CD4-positive, alpha-beta T cell (primary cell): Measurements from ENCODE around the gene SDK2. TPM values are rescaled to one million over a fixed set of nuclear protein-coding genes. Genes with fewer than 3 reads are reported as not detected.

Experiments
- ATAC-seq: fragments of 200-7000 bp; cut with Tn5 transposase; one replicate; pipeline ENCODE4 v1.10.0; 2022; ENCODE audit warnings: mild to moderate bottlenecking; ENCODE audit not compliant: poor library complexity
- CTCF ChIA-PET: fragments of 350-600 bp; sonication (Branson Sonifier 250); formaldehyde crosslinking; loops from one replicate; lab custom pipeline; 2021; ENCODE audit warnings: antibody characterized with exemption, inconsistent platforms; lab: Charles Lee
- POLR2A ChIA-PET: fragments of 350-600 bp; sonication (Branson Sonifier 250); formaldehyde crosslinking; loops from one replicate; lab custom pipeline; 2021; ENCODE audit warnings: antibody characterized with exemption, inconsistent platforms; lab: Charles Lee
- DNase-seq, 14 experiments: peaks; one replicate each; pipeline ENCODE4 v3.0.0-alpha.2; 2013 to 2020; ENCODE audit warnings: mixed read lengths in 2 of 14
- H3K27ac ChIP-seq, 2 donors: one replicate each; pipeline versions ENCODE4 v1.5.1 to v1.7.0; 2013; ENCODE audit warnings: low read length in 2 of 2, low read depth in 1 of 2, mild to moderate bottlenecking in 1 of 2
- H3K27me3 ChIP-seq, 2 experiments: 1 replicate in 1 of 2; 2 replicates in 1 of 2; pipeline versions ENCODE4 v1.6.1 to v1.7.0; 2013; ENCODE audit warnings: low read length in 2 of 2, control low read depth in 1 of 2, mild to moderate bottlenecking in 1 of 2, moderate library complexity in 1 of 2; ENCODE audit not compliant: insufficient read depth in 2 of 2, control insufficient read depth in 1 of 2
- H3K36me3 ChIP-seq: one replicate; pipeline ENCODE4 v1.6.1; 2013; ENCODE audit warnings: low read length, control low read depth; ENCODE audit not compliant: insufficient read depth
- H3K4me1 ChIP-seq: one replicate; pipeline ENCODE4 v1.6.1; 2013; ENCODE audit warnings: low read length, control low read depth; ENCODE audit not compliant: insufficient read depth
- H3K4me3 ChIP-seq: one replicate; pipeline ENCODE4 v1.5.1; 2013; ENCODE audit warnings: mild to moderate bottlenecking, low read length, moderate library complexity
- H3K9me3 ChIP-seq, 2 experiments: 1 replicate in 1 of 2; 2 replicates in 1 of 2; pipeline versions ENCODE4 v1.6.1 to v1.7.0; 2013; ENCODE audit warnings: low read length in 2 of 2, mild to moderate bottlenecking in 2 of 2, control low read depth in 1 of 2, moderate library complexity in 1 of 2; ENCODE audit not compliant: control insufficient read depth in 1 of 2, insufficient read depth in 1 of 2
- H3K27ac Mint-ChIP-seq: one replicate; pipeline ENCODE4 v1.8.0; 2020; ENCODE audit warnings: mixed read lengths
- H3K27me3 Mint-ChIP-seq: one replicate; pipeline ENCODE4 v1.8.0; 2021; ENCODE audit warnings: mixed read lengths
- H3K36me3 Mint-ChIP-seq: one replicate; pipeline ENCODE4 v1.8.0; 2021; ENCODE audit warnings: low read depth, mixed read lengths
- H3K4me1 Mint-ChIP-seq: one replicate; pipeline ENCODE4 v1.8.0; 2021; ENCODE audit warnings: low read depth, mixed read lengths
- H3K4me3 Mint-ChIP-seq: one replicate; pipeline ENCODE4 v1.8.0; 2020; ENCODE audit warnings: mild to moderate bottlenecking, mixed read lengths
- H3K9me3 Mint-ChIP-seq: one replicate; pipeline ENCODE4 v1.8.0; 2020; ENCODE audit warnings: mixed read lengths
- intact Hi-C, 2 experiments: fragments of 100-400 bp; cut with DNase I in 1 of 2; cut with micrococcal nuclease in 1 of 2; formaldehyde crosslinking; loops; one replicate each; pipeline versions ENCODE4 v1.15.1 to v1.9.0; 2023 to 2025; cut with DNase I, micrococcal nuclease
- total RNA-seq, 174 experiments: library from RNA in 2 of 174; stranded (reverse) in 2 of 174; gene quantifications; one replicate each; pipeline ENCODE4 v1.2.3 and lab custom pipeline; 2021 to 2026
- TF ChIP-seq, protein P1 (sequence below): fragments of 200-600 bp; IDR thresholded peaks from one replicate; pipeline ENCODE4 v1.8.0; 2022; ENCODE audit warnings: antibody characterized with exemption, mild to moderate bottlenecking

The SDK2 gene
- total RNA-seq, 2 experiments from 2014 or later: 8.1 to 8.2 TPM

DNA sequence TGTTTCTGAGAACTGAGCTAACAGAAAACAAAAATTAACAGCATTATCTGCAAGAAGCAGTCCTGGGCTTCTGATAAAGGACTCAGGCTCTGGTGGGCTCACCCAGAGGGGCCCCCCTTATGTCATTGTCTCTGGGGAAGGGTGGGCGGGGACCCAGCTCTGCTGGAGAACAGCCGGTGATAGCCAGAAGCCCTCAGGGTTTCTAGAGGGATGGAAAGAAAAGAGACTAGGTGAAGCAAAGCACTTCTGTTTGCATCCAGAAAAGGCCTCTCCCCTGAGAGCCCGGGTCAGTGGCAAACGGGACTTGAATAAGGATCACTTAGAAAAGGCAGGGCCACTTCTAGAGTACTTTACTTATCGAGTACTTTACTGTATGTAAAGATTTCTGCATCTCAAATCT is 325.4 kb downstream of the SDK2 start:
- intact Hi-C loops: loop anchor here in 1 of 2 experiments (10.0 kb wide), 1 partner anchor 124 kb away; the partner anchor contains the start of gene COG1
- TF ChIP-seq, protein P1, sequence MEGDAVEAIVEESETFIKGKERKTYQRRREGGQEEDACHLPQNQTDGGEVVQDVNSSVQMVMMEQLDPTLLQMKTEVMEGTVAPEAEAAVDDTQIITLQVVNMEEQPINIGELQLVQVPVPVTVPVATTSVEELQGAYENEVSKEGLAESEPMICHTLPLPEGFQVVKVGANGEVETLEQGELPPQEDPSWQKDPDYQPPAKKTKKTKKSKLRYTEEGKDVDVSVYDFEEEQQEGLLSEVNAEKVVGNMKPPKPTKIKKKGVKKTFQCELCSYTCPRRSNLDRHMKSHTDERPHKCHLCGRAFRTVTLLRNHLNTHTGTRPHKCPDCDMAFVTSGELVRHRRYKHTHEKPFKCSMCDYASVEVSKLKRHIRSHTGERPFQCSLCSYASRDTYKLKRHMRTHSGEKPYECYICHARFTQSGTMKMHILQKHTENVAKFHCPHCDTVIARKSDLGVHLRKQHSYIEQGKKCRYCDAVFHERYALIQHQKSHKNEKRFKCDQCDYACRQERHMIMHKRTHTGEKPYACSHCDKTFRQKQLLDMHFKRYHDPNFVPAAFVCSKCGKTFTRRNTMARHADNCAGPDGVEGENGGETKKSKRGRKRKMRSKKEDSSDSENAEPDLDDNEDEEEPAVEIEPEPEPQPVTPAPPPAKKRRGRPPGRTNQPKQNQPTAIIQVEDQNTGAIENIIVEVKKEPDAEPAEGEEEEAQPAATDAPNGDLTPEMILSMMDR: no peak

DNA sequence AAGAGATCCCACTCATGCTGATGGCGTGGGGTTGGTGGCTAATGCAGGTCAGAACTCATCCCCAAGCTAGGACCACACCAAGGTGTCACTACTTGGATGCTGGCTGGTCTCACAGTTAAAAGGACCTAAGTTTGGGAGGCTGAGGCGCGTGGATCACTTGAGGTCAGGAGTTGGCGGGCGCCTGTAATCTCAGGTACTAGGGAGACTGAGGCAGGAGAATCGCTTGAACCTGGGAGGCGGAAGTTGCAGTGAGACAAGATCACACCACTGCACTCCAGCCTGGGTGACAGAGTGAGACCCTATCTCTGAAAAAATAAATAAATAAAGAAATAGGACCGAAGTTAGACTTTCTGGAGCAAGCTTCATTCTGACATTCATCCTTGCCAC is 325.8 kb downstream of the SDK2 start:
- Histone ChIP-seq H3K4me1 (no peaks in the 10 kb centered on the region), H3K4me3 (no peak overlapping the region), H3K27ac (no peak overlapping the region), H3K27me3 (no peaks in the 10 kb centered on the region), H3K9me3 (peaks cover 0 to 5% of the 10 kb centered on the region in 2 experiments), H3K36me3 (no peaks in the 10 kb centered on the region)
- Mint-ChIP-seq H3K9me3 (no peaks in the 10 kb centered on the region), H3K27ac (no peak overlapping the region), H3K27me3 (no peaks in the 10 kb centered on the region), H3K4me1 (peaks cover under 1% of the 10 kb centered on the region), H3K36me3 (no peaks in the 10 kb centered on the region), H3K4me3 (no peak overlapping the region)
- ChIA-PET POLR2A (no interaction called here), CTCF (no interaction called here)
- ATAC-seq: no peak
- DNase-seq: no peak
- intact Hi-C loops: loop anchor here in 1 of 2 experiments (10.0 kb wide), 1 partner anchor 124 kb away; the partner anchor contains the start of gene COG1
- TF ChIP-seq, protein P1: no peak

More for the DNA sequence above, 325.4 kb downstream of the SDK2 start:
- ChIA-PET CTCF (no interaction called here), POLR2A (no interaction called here)
- H3K27me3 Mint-ChIP-seq: no peaks in the 10 kb centered on the region
- Histone ChIP-seq H3K27me3 (no peaks in the 10 kb centered on the region), H3K9me3 (peaks cover 0 to 5% of the 10 kb centered on the region in 2 experiments), H3K4me1 (no peaks in the 10 kb centered on the region), H3K4me3 (no peak overlapping the region), H3K36me3 (no peaks in the 10 kb centered on the region), H3K27ac (no peak overlapping the region)
- H3K4me1 Mint-ChIP-seq: no peaks in the 10 kb centered on the region
- H3K4me3 Mint-ChIP-seq: no peak overlapping the region
- DNase-seq: no peak
- H3K27ac Mint-ChIP-seq: no peak overlapping the region
- H3K36me3 Mint-ChIP-seq: no peaks in the 10 kb centered on the region
- no peaks in the 10 kb centered on the region for H3K9me3 Mint-ChIP-seq
- ATAC-seq: no peak

DNA sequence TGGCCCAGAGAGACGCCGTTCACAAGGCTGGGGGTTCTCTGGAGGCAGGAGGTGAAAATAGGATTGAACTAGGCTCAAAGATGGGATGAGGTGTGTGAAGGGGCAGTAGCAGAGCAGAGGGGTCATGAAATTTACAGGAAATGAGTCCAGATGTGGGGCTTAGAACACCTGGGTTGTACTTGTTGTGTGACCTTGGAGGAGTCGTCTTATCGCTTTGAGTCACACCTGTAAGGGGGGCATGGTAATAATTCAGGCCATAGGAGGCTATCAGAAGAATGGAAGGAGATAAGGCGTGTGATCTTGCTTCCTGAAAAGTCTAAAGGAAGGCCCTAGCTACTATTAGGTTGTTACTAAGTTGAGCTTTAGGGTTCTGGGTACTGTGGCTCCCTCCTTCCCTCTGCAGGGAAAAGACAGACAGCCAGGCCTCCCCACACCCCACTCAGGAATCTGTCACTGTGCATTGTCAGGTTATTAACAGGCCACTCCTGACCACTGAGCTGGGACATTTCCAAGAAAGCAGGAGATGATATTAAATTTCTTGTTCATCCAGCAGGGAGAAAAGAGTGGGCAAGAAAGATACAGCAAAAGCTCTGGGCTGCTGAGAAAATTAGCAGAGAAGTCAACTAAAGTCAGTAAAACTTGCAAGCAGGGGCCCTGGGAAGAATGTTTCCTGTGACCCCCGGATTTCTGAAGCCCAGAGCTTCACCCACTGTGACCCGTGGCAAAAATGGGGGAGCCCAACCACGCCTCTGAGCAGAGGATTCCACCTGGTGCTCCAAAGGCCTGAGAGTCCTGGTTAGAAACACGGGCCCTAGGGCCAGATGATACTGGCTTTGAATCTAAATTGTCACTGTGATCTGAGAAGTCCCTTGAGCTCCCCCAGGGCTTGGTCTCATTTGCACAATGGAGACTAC is 326.5 kb downstream of the SDK2 start:
- TF ChIP-seq, protein P1: no peak
- intact Hi-C loops: loop anchor here in 1 of 2 experiments (10.0 kb wide), 1 partner anchor 123 kb away; the partner anchor contains the start of gene COG1
- POLR2A ChIA-PET: no interaction called here
- H3K27me3 Mint-ChIP-seq: no peaks in the 10 kb centered on the region
- no peak for DNase-seq
- Histone ChIP-seq H3K27me3 (no peaks in the 10 kb centered on the region), H3K4me3 (no peak overlapping the region), H3K4me1 (peaks cover under 1% of the 10 kb centered on the region), H3K9me3 (no peaks in the 10 kb centered on the region), H3K36me3 (no peaks in the 10 kb centered on the region), H3K27ac (no peak overlapping the region)
- CTCF ChIA-PET: no interaction called here
- no peak overlapping the region for H3K4me3 Mint-ChIP-seq
- H3K36me3 Mint-ChIP-seq: no peaks in the 10 kb centered on the region
- H3K27ac Mint-ChIP-seq: no peak overlapping the region
- peaks cover 3% of the 10 kb centered on the region for H3K4me1 Mint-ChIP-seq
- H3K9me3 Mint-ChIP-seq: no peaks in the 10 kb centered on the region
- no peak for ATAC-seq
